Bronchial epithelial cell (primary cell): ENCODE measurements around the gene EPHA4. TPM values are rescaled to one million over a fixed set of nuclear protein-coding genes. Genes with fewer than 3 reads are reported as not detected.

Source experiments
- DNase-seq: peaks from one replicate; pipeline ENCODE4 v3.0.0-alpha.2; 2010; ENCODE audit warnings: low read depth
- FAIRE-seq: peaks from 2 replicates; lab custom pipeline; 2011; peaks lifted over from hg19 to GRCh38; lab: Jason Lieb, UNC
- H3K27me3 ChIP-seq: 2 replicates; pipeline ENCODE4 v1.5.1; 2011; ENCODE audit warnings: low read length; ENCODE audit not compliant: control insufficient read depth, insufficient read depth
- H3K36me3 ChIP-seq: 2 replicates; pipeline ENCODE4 v1.5.1; 2011; ENCODE audit warnings: low read length; ENCODE audit not compliant: control insufficient read depth, insufficient read depth
- H3K4me3 ChIP-seq: 2 replicates; pipeline ENCODE4 v1.5.1; 2011; ENCODE audit warnings: mild to moderate bottlenecking, low read depth, low read length, control low read depth
- total RNA-seq: library from RNA; depleted of rRNA; stranded (reverse); fragments of >200 nt; gene quantifications from 2 replicates; pipeline ENCODE4 v1.2.1, GENCODE V29; 2014
- TF ChIP-seq, protein P1 (sequence below): IDR thresholded peaks from 2 replicates; pipeline ENCODE4 v1.5.1; 2011; ENCODE audit warnings: mild to moderate bottlenecking, moderate library complexity, low read length, control low read depth, inconsistent platforms; ENCODE audit not compliant: insufficient read depth, severe bottlenecking

The EPHA4 gene
- total RNA-seq, 1 donor from 2014 or later: 6.1 TPM

DNA sequence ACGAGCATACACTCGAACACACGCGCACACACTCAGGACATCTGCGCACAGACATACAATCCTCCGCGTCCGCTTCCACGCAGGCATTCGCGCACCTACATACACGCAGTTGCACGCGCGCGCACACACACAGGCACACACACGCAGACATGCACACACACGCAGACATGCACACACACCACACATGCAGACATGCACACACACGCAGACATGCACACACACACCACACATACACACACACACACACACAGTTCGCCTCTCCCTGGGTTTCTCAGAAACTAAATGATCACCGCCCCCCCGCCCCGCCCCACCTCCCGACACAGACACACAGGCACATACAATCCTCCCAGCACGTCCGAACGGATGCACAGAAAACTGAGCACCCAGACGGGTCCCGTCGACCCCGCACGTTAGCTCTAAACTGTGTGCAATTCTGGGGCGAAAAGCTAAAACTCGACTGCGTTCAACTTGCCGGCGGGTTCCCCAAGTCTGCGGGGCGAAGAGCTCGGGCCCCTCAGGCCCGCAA is 1.0 kb downstream of the EPHA4 start:
- peak; percentile 1 for DNase-seq
- no peak for FAIRE-seq
- Histone ChIP-seq H3K4me3 (peak overlapping the region; percentile 82), H3K36me3 (no peaks in the 10 kb centered on the region), H3K27me3 (peaks cover 9% of the 10 kb centered on the region)
- TF ChIP-seq, protein P1, sequence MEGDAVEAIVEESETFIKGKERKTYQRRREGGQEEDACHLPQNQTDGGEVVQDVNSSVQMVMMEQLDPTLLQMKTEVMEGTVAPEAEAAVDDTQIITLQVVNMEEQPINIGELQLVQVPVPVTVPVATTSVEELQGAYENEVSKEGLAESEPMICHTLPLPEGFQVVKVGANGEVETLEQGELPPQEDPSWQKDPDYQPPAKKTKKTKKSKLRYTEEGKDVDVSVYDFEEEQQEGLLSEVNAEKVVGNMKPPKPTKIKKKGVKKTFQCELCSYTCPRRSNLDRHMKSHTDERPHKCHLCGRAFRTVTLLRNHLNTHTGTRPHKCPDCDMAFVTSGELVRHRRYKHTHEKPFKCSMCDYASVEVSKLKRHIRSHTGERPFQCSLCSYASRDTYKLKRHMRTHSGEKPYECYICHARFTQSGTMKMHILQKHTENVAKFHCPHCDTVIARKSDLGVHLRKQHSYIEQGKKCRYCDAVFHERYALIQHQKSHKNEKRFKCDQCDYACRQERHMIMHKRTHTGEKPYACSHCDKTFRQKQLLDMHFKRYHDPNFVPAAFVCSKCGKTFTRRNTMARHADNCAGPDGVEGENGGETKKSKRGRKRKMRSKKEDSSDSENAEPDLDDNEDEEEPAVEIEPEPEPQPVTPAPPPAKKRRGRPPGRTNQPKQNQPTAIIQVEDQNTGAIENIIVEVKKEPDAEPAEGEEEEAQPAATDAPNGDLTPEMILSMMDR: no peak

DNA sequence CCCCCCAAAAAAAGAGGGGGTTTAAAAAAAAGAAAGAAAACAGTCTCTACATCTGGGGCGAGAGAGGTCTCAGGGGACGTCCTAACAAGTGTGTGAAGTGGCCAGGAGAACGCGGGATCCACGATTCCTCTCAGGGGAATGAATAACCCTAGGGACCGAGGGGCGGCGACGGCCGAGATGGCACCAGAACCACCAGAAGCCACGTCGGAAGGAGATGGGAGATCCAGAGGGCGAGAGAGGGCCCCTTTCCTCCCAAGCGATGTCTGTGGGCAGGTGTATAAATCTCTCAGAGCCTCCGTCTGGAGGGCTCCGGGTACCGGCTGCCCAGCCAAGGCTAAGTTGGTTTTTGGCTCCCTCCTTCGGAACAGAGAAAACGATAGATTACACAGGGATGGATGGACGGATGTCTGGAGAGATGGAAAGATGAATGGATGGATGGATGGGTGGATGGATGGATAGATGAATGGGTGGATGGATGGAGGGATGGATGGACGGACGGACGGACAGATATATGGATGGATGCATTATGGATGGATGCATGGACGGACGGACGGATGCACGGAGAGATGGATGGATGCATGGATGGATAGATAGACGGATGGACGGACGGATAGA is 1.7 kb downstream of the EPHA4 start:
- TF ChIP-seq, protein P1: peak; percentile 32
- H3K36me3 ChIP-seq: no peaks in the 10 kb centered on the region
- DNase-seq (peak; percentile 19), FAIRE-seq (no peak)
- peak overlapping the region; percentile 82 for H3K4me3 ChIP-seq
- H3K27me3 ChIP-seq: peaks cover 9% of the 10 kb centered on the region

DNA sequence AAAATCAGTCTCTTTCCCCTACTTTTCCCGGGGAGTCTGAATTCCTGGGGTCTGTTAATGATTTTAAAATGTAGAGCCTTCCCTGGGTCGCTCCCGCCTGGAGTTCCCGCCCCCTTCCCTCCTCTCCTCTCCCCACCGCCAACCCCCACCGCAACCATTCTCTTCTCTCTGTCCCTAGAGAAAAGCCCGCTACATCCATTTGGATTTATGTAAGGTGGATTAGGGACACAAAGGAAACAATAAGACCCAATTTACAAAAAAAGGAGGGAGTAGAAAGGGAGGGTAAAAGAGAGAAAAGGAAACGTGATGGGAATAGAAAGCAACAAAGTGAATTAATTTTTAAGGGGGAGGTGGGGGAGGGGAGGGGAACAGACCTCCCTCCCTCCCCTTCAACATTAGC is 2.2 kb downstream of the EPHA4 start:
- FAIRE-seq: no peak
- Histone ChIP-seq H3K27me3 (peaks cover 9% of the 10 kb centered on the region), H3K36me3 (no peaks in the 10 kb centered on the region), H3K4me3 (no peak overlapping the region)
- DNase-seq: no peak
- TF ChIP-seq, protein P1: no peak

DNA sequence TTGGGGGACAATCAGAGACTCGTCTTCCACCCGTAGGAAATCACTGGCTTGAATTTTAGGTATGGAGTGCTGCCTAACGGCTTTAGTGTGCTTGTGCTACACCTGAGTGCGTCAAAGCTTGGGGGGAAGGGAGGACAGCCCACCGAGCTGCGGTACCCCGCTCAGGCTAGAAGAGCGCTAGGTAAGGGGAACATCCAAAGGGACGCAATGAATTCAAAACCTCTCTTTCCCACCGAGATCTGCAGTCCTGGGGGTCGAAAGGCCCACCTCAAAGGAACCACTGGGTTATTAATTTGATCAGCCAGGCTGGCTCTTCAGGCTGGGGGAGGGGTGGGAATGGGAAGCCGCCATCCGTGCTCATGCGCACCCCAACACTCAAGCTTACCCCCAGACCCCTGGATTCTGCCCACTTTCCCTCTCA is 2.7 kb downstream of the EPHA4 start:
- TF ChIP-seq, protein P1: no peak
- DNase-seq (no peak), FAIRE-seq (peak; percentile 47)
- Histone ChIP-seq H3K27me3 (peaks cover 9% of the 10 kb centered on the region), H3K4me3 (no peak overlapping the region), H3K36me3 (no peaks in the 10 kb centered on the region)

DNA sequence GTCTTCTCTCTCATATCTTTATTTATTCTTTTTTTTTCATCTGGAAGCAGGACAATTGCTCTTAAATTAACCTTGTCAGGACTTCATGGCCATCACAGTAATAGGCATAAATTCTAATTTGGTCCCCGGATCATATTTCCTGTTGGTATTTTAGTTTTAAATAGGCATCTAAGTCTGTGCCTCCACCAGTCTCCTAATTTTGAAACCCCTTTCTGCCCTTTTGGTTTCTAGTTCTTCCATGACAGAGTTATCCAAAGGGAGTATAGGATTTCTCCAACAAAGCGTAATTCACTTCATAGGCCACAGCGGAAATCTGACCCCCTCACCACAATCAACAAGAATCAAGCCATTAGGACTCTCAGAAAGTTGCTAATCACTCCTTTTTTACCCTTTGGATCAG is 3.8 kb downstream of the EPHA4 start:
- peaks cover 9% of the 10 kb centered on the region for H3K27me3 ChIP-seq
- FAIRE-seq: no peak

More for the DNA sequence above, 3.8 kb downstream of the EPHA4 start:
- TF ChIP-seq, protein P1: no peak
- no peaks in the 10 kb centered on the region for H3K36me3 ChIP-seq
- DNase-seq: no peak
- no peak overlapping the region for H3K4me3 ChIP-seq
